Breast epithelium (tissue), 4 donors: ENCODE data around the gene RPL35A. TPM values are rescaled to one million over a fixed set of nuclear protein-coding genes. Genes with fewer than 3 reads are reported as not detected.

ENCODE experiments used
- DNase-seq, 2 donors: peaks; one replicate each; pipeline ENCODE4 v3.0.0-alpha.2; 2019; ENCODE audit warnings: low spot score in 2 of 2
- H3K27ac ChIP-seq, 2 donors: fragments of 200-600 bp; sonication (generic) in 1 of 2; one replicate each; pipeline ENCODE4 v1.5.1; 2016 to 2019; ENCODE audit warnings: mild to moderate bottlenecking in 1 of 2
- H3K27me3 ChIP-seq, 2 donors: fragments of 200-600 bp; sonication (generic) in 1 of 2; one replicate each; pipeline versions ENCODE4 v1.5.1 to v1.6.0; 2017 to 2019; ENCODE audit warnings: control low read depth in 1 of 2, mild to moderate bottlenecking in 1 of 2
- H3K36me3 ChIP-seq: fragments of 200-600 bp; one replicate; pipeline ENCODE4 v1.5.1; 2019
- H3K4me1 ChIP-seq, 2 donors: fragments of 200-600 bp; sonication (generic); one replicate each; pipeline ENCODE4 v1.5.1; 2016 to 2019; ENCODE audit warnings: control low read depth in 1 of 2
- H3K4me3 ChIP-seq, 3 donors: fragments of 200-600 bp; sonication (generic); 1 replicate in 2 of 3; 2 replicates in 1 of 3; pipeline ENCODE4 v1.5.1; 2016 to 2019; ENCODE audit warnings: mild to moderate bottlenecking in 3 of 3, moderate library complexity in 2 of 3
- H3K9me3 ChIP-seq, 2 donors: fragments of 200-600 bp; sonication (generic) in 1 of 2; one replicate each; pipeline ENCODE4 v1.5.1; 2016 to 2019; ENCODE audit warnings: control low read depth in 1 of 2
- POLR2A ChIP-seq: fragments of 450-650 bp; IDR thresholded peaks from one replicate; pipeline ENCODE4 v1.6.1; 2016; ENCODE audit warnings: antibody characterized with exemption, mild to moderate bottlenecking, moderate library complexity
- POLR2AphosphoS5 ChIP-seq, 3 donors: sonication (generic); formaldehyde crosslinking; IDR thresholded peaks; one replicate each; pipeline ENCODE4 v1.6.1; 2017; ENCODE audit warnings: antibody characterized with exemption in 3 of 3
- intact Hi-C: fragments of 100-400 bp; cut with DNase I; formaldehyde crosslinking; loops from one replicate; pipeline ENCODE4 v1.15.1; 2023; ENCODE audit warnings: low total_unique reads
- total RNA-seq, 3 donors: library from RNA; depleted of rRNA; stranded (reverse); fragments of >200 nt; gene quantifications; one replicate each; pipeline ENCODE4 v1.1.0, GENCODE V29; 2016
- TF ChIP-seq, protein P1 (sequence below), 3 donors: fragments of 450-650 bp; IDR thresholded peaks; one replicate each; pipeline ENCODE4 v1.5.1; 2016 to 2017; ENCODE audit warnings: antibody characterized with exemption in 3 of 3, mild to moderate bottlenecking in 3 of 3, moderate library complexity in 3 of 3

The RPL35A gene
- total RNA-seq, 3 donors from 2014 or later: 650 to 918 (median 888) TPM

DNA sequence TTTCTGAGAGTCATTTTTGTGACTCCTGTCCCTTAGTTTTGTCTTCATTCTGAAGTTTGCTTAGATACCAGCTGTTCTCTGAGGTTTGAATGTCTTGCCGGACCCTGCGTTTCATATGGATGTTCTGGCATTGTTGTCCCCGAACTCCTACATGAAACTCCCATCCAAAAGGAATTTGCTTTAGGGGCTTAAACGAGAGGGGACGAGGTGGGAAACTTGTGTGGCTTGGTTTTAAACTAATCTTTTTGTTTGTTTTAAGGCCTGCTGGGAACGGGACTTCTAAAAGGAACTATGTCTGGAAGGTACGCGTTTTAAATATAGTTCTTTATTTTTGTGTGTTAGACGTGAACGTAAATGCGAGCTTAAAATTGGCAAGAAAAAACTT is 679 bp downstream of the RPL35A start:
- Histone ChIP-seq H3K36me3 (no peaks in the 10 kb centered on the region), H3K4me1 (peaks cover 0 to 4% of the 10 kb centered on the region in 2 donors), H3K4me3 (peak overlapping the region; percentile 65 to 74 (median 65)), H3K9me3 (no peaks in the 10 kb centered on the region), H3K27me3 (no peaks in the 10 kb centered on the region), H3K27ac (peak overlapping the region; percentile 91)
- intact Hi-C loops: no loop called here
- no peak for DNase-seq
- TF ChIP-seq POLR2A: no peak
- TF ChIP-seq, protein P1, sequence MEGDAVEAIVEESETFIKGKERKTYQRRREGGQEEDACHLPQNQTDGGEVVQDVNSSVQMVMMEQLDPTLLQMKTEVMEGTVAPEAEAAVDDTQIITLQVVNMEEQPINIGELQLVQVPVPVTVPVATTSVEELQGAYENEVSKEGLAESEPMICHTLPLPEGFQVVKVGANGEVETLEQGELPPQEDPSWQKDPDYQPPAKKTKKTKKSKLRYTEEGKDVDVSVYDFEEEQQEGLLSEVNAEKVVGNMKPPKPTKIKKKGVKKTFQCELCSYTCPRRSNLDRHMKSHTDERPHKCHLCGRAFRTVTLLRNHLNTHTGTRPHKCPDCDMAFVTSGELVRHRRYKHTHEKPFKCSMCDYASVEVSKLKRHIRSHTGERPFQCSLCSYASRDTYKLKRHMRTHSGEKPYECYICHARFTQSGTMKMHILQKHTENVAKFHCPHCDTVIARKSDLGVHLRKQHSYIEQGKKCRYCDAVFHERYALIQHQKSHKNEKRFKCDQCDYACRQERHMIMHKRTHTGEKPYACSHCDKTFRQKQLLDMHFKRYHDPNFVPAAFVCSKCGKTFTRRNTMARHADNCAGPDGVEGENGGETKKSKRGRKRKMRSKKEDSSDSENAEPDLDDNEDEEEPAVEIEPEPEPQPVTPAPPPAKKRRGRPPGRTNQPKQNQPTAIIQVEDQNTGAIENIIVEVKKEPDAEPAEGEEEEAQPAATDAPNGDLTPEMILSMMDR (IDR thresholded peaks at IDR 0.05): no peak
- TF ChIP-seq POLR2AphosphoS5 (IDR thresholded peaks at IDR 0.05): no peak

DNA sequence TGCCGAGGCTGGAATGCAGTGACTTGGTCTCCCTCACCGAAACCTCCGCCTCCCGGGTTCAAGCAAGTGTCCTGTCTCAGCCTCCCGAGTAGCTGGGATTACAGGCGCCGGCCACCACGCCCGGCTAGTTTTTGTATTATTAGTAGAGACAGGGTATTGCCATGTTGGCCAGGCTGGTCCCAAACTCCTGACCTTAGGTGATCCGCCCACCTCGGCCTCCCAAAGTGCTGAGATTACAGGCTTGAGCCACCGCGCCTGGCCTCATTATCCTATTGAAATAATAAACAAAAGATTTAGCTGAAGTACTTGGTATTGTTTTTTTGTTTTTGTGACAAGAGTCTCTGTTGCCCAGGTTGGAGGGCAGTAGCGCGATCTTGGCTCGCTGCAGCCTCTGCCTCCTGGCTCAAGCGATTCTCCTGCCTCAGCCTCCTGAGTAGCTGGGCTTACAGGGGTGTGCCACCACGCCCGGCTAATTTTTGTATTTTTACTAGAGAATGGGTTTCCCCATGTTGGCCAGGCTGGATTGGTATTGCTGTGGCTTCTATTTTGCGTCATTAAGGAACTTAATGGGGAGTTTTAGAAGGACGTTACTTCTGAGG is 1.5 kb downstream of the RPL35A start:
- Histone ChIP-seq H3K27me3 (no peaks in the 10 kb centered on the region), H3K36me3 (no peaks in the 10 kb centered on the region), H3K27ac (peak overlapping the region; percentile 91), H3K4me1 (peaks cover 0 to 4% of the 10 kb centered on the region in 2 donors), H3K9me3 (no peaks in the 10 kb centered on the region), H3K4me3 (peak overlapping the region; percentile 65 to 74 (median 65))
- DNase-seq: no peak
- TF ChIP-seq POLR2A: no peak
- TF ChIP-seq POLR2AphosphoS5 (IDR thresholded peaks at IDR 0.05): no peak
- TF ChIP-seq, protein P1 (IDR thresholded peaks at IDR 0.05): no peak
- intact Hi-C loops: no loop called here

DNA sequence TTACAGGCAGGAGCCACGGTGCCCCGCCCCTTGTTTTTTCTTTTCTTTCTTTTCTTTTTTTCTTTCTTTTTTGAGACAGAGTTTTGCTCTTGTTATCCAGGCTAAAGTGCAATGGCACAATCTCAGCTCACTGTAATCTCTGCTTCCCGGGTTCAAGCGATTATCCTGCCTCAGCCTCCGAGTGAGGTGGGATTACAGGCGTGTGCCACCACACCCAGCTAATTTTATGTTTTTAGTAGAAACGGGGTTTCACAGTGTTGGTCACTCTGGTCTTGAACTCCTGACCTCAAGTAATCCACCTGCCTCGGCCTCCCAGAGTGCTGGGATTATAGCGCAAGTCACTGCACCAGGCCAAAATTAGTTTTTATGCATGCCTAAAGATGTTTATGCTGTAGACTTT is 2.5 kb downstream of the RPL35A start:
- intact Hi-C loops: no loop called here
- Histone ChIP-seq H3K36me3 (no peaks in the 10 kb centered on the region), H3K27me3 (no peaks in the 10 kb centered on the region), H3K27ac (peak overlapping the region in 1 of 2 donors; percentile 6), H3K9me3 (no peaks in the 10 kb centered on the region), H3K4me3 (no peak overlapping the region), H3K4me1 (peaks cover 0 to 4% of the 10 kb centered on the region in 2 donors)
- no peak for DNase-seq
- no peak for TF ChIP-seq POLR2AphosphoS5 (IDR thresholded peaks at IDR 0.05)
- TF ChIP-seq, protein P1 (IDR thresholded peaks at IDR 0.05): no peak
- TF ChIP-seq POLR2A: no peak

DNA sequence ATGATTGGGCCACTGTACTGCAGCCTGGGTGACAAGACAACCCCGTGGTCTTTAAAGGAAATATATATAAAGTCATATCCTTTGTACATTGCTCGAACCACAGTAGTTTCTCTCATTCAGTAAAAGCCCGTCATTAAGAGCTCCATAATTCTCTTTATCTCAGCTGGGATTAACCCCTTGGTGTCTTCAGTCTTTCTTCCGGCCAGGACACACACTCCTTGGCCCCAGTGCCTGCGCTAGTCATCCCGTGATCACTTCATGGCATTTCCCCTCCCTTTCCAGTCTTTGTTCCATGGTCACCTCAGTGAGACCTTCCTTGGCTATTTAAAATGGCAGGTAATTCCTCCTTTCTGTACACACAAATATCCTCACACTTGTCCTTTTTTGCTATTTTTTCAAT is 3.3 kb downstream of the RPL35A start:
- DNase-seq: no peak
- Histone ChIP-seq H3K4me3 (peak overlapping the region in 1 of 3 donors; percentile 1), H3K27me3 (no peaks in the 10 kb centered on the region), H3K36me3 (no peaks in the 10 kb centered on the region), H3K27ac (peak overlapping the region in 1 of 2 donors; percentile 14), H3K9me3 (no peaks in the 10 kb centered on the region), H3K4me1 (peaks cover 0 to 4% of the 10 kb centered on the region in 2 donors)
- TF ChIP-seq POLR2AphosphoS5 (IDR thresholded peaks at IDR 0.05) (no peak), POLR2A (no peak)
- TF ChIP-seq, protein P1 (IDR thresholded peaks at IDR 0.05): no peak
- intact Hi-C loops: no loop called here

DNA sequence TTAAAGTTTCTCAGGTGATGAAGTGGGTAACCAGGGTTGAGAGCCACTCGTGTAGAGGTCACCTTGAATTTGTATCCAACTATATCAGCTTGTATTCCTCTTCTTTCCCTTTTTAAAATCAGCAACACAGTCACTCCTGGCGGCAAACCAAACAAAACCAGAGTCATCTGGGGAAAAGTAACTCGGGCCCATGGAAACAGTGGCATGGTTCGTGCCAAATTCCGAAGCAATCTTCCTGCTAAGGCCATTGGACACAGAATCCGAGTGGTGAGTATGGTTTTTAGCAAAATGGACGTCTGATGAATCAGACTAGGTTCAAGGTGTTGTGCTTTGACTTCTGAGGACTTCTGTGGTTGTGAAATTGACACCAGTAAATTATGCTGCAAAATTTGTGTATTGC is 3.9 kb downstream of the RPL35A start:
- Histone ChIP-seq H3K36me3 (no peaks in the 10 kb centered on the region), H3K4me3 (no peak overlapping the region), H3K27me3 (no peaks in the 10 kb centered on the region), H3K27ac (peak overlapping the region in 1 of 2 donors; percentile 14), H3K4me1 (peaks cover 0 to 4% of the 10 kb centered on the region in 2 donors), H3K9me3 (no peaks in the 10 kb centered on the region)
- TF ChIP-seq POLR2AphosphoS5 (IDR thresholded peaks at IDR 0.05) (no peak), POLR2A (no peak)
- TF ChIP-seq, protein P1 (IDR thresholded peaks at IDR 0.05): no peak
- no peak for DNase-seq
- intact Hi-C loops: no loop called here
